BE2C (cell line): Measurements from ENCODE around the gene NAMPT.
A peak's percentile ranks its signal among the peaks of the same experiment; 100 is the strongest.

ENCODE experiments used
- DNase-seq: peaks from one replicate; pipeline ENCODE4 v3.0.0-alpha.2; 2020
- H3K27me3 ChIP-seq: fragments of 250-450 bp; sonication (Bioruptor Pico); 2 replicates; pipeline ENCODE4 v1.5.1; 2020; ENCODE audit warnings: mild to moderate bottlenecking
- H3K36me3 ChIP-seq: fragments of 250-450 bp; sonication (Bioruptor Pico); 2 replicates; pipeline ENCODE4 v1.5.1; 2020; ENCODE audit warnings: mild to moderate bottlenecking
- H3K4me1 ChIP-seq: fragments of 250-450 bp; sonication (Bioruptor Pico); 2 replicates; pipeline ENCODE4 v1.5.1; 2020
- H3K4me3 ChIP-seq: 2 replicates; pipeline ENCODE4 v1.5.1; 2011; ENCODE audit warnings: low read depth, low read length
- H3K9me3 ChIP-seq: fragments of 250-450 bp; sonication (Bioruptor Pico); 2 replicates; pipeline ENCODE4 v1.5.1; 2020
- CTCF ChIP-seq: IDR thresholded peaks from 2 replicates; pipeline ENCODE4 v1.5.1; 2012; ENCODE audit warnings: mild to moderate bottlenecking, low read depth, low read length

NAMPT gene

DNA sequence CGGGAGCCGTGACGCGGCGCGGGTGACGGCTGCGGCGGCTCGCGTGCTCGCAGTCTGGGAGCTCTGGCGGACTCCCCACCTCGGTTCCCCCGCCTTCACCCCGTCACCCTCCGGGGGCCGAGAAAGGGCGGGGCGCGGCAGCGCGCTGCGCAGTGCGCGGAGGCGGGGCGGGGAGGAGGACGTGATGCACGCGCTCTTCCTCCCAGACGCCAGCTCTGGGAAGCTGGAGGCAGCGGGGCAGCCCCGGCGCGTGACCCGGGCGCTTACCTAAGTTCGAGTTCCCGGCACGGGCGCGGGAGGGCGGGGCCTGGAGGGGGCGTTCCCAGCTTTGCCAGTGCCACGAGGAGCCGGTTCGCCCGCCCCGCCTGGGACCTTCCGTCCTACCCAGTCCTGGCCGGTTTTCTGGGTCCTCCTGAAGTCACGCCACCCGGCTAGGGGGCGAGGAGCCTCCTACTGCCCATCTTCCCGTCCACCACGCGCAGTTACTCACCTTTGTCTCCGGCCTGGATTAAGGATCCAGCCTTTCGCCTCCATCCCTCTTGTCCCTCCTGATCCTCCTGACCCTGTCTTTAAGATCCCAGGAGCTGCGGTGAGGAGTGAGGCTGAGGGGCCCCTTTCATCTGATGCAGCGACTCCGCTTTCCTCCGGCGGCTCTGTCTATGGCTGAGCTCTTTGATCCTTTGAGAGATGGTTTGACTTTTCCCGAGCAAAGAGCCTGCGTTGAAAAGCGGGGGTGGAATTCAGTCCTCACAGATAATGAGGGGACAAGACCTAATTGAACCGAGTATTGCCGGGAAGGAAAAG, 470 bp upstream of the NAMPT start:
- Histone ChIP-seq H3K9me3 (no peaks in the 10 kb centered on the region), H3K27me3 (no peaks in the 10 kb centered on the region), H3K4me1 (no peaks in the 10 kb centered on the region; the same call in 1 of the 2 replicates), H3K36me3 (no peaks in the 10 kb centered on the region), H3K4me3 (peak overlapping the region; percentile 91)
- peak; percentile 99 for DNase-seq
- no peak for TF ChIP-seq CTCF

DNA sequence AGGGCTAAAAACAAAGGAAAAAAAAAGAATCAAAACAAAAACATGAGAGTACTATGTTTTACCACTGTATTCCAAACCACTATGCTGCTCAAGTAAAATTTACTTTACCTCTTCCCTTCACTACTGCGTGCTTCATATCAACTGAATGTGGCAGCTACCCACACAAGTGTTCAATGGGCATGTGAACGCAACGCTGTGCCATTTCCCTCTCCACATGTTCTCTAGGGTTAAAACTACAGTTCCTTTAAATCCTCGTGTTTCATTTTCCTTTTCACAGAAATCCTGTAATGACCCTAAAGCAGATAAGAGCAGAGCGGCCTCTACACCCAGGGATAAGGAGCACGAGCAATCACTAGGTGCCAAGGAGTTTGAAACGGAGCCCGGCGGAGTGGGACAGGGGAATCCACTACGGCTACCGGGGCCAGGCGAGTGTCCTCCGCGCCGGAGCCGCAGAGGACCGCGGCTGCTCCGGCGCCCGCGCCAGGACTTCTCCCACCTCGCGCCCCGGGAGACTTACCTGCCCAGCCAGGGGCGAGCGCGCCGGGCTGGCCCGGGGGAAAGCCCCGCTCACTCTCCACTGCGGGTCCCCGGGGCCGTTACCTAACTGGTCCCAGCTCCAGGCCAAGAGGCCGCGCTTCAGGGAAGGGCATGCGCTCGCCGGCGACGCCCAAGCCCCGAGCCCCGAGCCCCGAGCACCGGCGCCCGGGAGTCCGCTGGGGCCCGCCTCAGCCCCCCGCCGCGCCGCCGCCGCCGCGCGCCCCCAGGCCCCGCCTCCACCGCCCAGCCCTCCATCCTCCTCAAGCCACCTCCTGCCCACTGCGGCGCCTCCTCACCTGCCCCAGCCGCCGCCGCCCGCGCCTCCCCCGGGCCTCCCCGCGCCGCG, 711 bp downstream of the NAMPT start:
- no peaks in the 10 kb centered on the region for H3K9me3 ChIP-seq
- H3K27me3 ChIP-seq, result no peaks in the 10 kb centered on the region
- no peaks in the 10 kb centered on the region for H3K36me3 ChIP-seq
- peak; percentile 56 for DNase-seq
- peak overlapping the region; percentile 77 for H3K4me3 ChIP-seq
- no peaks in the 10 kb centered on the region; the same call in 1 of the 2 replicates for H3K4me1 ChIP-seq
- no peak for TF ChIP-seq CTCF

DNA sequence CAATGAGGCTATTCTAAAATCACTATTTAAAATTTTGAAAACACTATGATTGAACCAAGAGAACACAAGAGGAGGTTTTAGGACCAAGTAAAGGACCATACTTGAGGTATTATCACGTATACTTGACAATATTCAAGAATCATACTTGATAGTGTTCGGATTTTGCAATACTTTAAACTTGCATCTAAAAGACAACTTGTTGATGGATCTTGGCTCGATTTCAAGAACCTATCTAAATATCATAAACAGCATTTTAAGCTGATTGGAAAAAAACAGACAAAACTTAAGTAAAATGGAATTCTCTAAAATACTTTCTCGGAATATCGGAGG, 1.3 kb downstream of the NAMPT start:
- Histone ChIP-seq H3K36me3 (no peaks in the 10 kb centered on the region), H3K9me3 (no peaks in the 10 kb centered on the region), H3K4me3 (peak overlapping the region; percentile 77), H3K4me1 (no peaks in the 10 kb centered on the region; the same call in 1 of the 2 replicates), H3K27me3 (no peaks in the 10 kb centered on the region)
- no peak for DNase-seq
- no peak for TF ChIP-seq CTCF

DNA sequence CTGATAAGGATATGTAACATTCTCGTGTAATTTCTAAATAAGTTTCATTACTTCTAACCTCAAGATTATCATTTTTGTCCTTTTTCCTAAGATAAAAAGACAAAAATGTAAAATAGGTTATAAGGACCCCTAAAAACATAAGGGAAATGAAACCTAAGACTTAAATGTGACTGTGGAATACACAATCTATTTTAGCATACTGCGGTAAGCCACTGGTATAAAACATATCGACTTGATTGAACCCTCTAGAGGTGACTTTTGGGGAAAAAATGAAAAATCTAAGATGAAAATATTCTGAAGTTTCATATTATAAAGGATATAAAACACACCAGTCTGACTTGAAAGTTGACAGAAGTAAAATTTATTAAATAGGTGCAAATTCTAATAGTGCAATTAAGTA, 1.9 kb downstream of the NAMPT start:
- H3K4me1 ChIP-seq, result no peaks in the 10 kb centered on the region; the same call in 1 of the 2 replicates
- no peaks in the 10 kb centered on the region for H3K36me3 ChIP-seq
- DNase-seq, result no peak
- H3K27me3 ChIP-seq, result no peaks in the 10 kb centered on the region
- TF ChIP-seq CTCF, result no peak
- H3K9me3 ChIP-seq, result no peaks in the 10 kb centered on the region
- no peak overlapping the region for H3K4me3 ChIP-seq

DNA sequence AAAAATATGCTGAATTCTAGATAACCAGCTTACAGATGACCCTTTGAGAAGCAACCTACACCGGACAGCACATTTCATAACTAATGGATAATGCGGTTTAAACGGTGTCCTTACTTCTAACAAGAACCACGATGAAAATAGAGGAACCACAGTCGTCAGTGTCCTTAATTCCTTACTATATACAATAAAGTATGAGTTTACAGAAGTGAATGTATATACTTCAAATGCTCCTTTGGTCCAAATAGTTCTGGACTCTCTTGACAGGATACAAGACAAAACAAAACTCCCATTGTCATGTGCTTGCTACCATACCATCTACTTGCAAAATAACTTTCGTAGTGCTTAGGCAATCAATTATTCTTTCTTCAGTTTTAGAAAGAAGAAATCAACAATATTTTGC, 2.4 kb downstream of the NAMPT start:
- no peaks in the 10 kb centered on the region; the same call in 1 of the 2 replicates for H3K4me1 ChIP-seq
- DNase-seq, result no peak
- H3K9me3 ChIP-seq, result no peaks in the 10 kb centered on the region
- H3K27me3 ChIP-seq, result no peaks in the 10 kb centered on the region
- H3K36me3 ChIP-seq, result no peaks in the 10 kb centered on the region
- no peak for TF ChIP-seq CTCF
- H3K4me3 ChIP-seq, result no peak overlapping the region
